Neutrophil (primary cell): ENCODE measurements around the gene TNFRSF19.

Experiments used
- H3K27ac ChIP-seq: fragments of 200-600 bp; sonication (generic); 2 replicates; pipeline ENCODE4 v1.5.1; 2016; ENCODE audit warnings: mild to moderate bottlenecking, moderate library complexity
- H3K27me3 ChIP-seq: fragments of 200-600 bp; sonication (generic); 2 replicates; pipeline ENCODE4 v1.6.0; 2016; ENCODE audit warnings: mild to moderate bottlenecking
- H3K36me3 ChIP-seq: fragments of 200-600 bp; sonication (generic); 2 replicates; pipeline ENCODE4 v1.5.1; 2017
- H3K4me1 ChIP-seq, 2 experiments: fragments of 200-600 bp in 1 of 2; sonication (generic) in 1 of 2; 1 replicate in 1 of 2; 2 replicates in 1 of 2; pipeline versions ENCODE4 v1.5.1 to v1.6.1; 2013 to 2016; ENCODE audit warnings: low read depth in 1 of 2, low read length in 1 of 2, mild to moderate bottlenecking in 1 of 2, moderate library complexity in 1 of 2; ENCODE audit not compliant: control insufficient read depth in 1 of 2, insufficient read depth in 1 of 2
- H3K4me3 ChIP-seq, 2 experiments: fragments of 200-600 bp in 1 of 2; sonication (generic) in 1 of 2; 1 replicate in 1 of 2; 2 replicates in 1 of 2; pipeline ENCODE4 v1.5.1; 2013 to 2016; ENCODE audit warnings: low read depth in 1 of 2, low read length in 1 of 2, mild to moderate bottlenecking in 1 of 2, moderate library complexity in 1 of 2
- H3K9me3 ChIP-seq: fragments of 200-600 bp; sonication (generic); 2 replicates; pipeline ENCODE4 v1.5.1; 2016
- TF ChIP-seq, protein P1 (sequence below): fragments of 200-600 bp; sonication (generic); IDR thresholded peaks from 2 replicates; pipeline ENCODE4 v1.5.1; 2016; ENCODE audit warnings: antibody characterized with exemption

Gene TNFRSF19

DNA sequence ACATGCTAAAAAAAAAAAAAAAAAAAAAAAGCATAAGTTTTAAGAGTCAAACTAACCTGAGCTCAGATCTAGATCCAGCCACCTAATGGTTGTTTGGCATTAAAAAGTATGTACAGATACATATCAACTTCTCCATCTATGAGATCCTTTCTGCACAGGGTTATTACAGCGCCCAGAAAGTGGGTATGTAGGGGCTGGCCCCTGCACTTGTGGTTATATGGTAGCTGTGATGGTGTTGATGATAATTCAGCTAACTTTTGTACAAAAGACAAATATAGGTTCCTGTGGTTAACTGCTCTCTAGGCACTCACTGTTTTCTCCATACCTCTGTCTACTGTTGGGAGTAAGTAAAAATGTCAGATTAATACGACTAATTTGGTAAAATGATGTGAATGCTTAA, 81.7 kb downstream of the TNFRSF19 start:
- Histone ChIP-seq H3K4me1 (peaks cover 3 to 6% of the 10 kb centered on the region in 2 experiments), H3K27ac (no peak overlapping the region), H3K36me3 (no peaks in the 10 kb centered on the region), H3K4me3 (no peak overlapping the region), H3K27me3 (no peaks in the 10 kb centered on the region), H3K9me3 (no peaks in the 10 kb centered on the region)
- TF ChIP-seq, protein P1, sequence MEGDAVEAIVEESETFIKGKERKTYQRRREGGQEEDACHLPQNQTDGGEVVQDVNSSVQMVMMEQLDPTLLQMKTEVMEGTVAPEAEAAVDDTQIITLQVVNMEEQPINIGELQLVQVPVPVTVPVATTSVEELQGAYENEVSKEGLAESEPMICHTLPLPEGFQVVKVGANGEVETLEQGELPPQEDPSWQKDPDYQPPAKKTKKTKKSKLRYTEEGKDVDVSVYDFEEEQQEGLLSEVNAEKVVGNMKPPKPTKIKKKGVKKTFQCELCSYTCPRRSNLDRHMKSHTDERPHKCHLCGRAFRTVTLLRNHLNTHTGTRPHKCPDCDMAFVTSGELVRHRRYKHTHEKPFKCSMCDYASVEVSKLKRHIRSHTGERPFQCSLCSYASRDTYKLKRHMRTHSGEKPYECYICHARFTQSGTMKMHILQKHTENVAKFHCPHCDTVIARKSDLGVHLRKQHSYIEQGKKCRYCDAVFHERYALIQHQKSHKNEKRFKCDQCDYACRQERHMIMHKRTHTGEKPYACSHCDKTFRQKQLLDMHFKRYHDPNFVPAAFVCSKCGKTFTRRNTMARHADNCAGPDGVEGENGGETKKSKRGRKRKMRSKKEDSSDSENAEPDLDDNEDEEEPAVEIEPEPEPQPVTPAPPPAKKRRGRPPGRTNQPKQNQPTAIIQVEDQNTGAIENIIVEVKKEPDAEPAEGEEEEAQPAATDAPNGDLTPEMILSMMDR: no peak

- Histone ChIP-seq H3K4me3 (no peak overlapping the region), H3K36me3 (no peaks in the 10 kb centered on the region), H3K27me3 (no peaks in the 10 kb centered on the region), H3K9me3 (no peaks in the 10 kb centered on the region), H3K27ac (no peak overlapping the region), H3K4me1 (peaks cover 3 to 6% of the 10 kb centered on the region in 2 experiments)
- TF ChIP-seq, protein P1: no peak
Measured at GRCh38 chr13:23652909-23653726, 82.9 kb downstream of the TNFRSF19 start.

DNA sequence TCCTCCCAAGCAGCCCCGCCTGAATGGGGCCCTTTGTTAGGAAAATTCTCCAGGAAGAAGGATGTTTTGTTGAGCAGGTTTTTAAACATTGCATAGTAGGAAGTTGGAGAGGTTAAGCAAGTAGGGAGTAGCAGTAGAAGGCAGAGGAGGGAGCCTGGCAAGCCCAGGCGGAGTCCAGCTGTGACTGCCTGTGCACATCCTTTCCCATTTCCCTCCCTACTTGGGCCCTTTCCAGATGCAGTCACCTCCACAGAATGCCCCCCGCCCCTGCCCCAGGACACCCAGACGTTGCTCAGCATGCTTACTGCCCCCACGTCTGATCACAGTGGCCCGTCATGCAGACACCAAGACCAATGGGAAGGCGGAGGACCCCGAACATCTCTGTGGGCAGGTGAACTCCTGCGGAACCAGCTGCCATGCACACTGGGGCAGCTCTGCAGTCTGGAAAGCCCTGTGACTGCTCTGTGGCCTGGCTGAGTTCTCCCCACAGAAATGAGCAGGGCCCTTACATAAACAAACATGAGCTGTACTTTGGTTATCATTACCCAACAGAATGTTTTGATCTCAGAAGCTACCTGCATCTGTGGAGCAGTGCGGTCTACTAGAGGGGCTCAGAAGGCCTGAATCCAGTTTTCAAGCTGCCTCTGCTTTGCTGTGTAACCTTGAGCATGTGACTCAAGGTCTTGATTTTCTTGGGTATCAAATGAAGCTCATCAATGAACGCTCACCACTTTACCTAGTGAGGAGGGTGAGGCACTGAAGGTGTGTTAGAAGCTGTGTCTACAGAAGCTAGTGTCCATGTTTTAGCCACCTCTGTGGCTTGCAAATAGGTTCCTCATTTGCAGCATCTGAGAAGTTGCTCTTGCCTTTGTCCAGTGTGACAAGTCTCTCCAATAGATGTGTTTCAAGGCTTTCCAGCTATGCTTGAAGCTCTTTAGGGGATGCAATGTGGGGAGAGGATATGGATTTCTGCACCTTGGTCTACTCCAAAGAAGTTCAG, 84.2 kb downstream of the TNFRSF19 start:
- H3K4me3 ChIP-seq: no peak overlapping the region
- H3K36me3 ChIP-seq: no peaks in the 10 kb centered on the region
- no peaks in the 10 kb centered on the region for H3K27me3 ChIP-seq
- H3K9me3 ChIP-seq: no peaks in the 10 kb centered on the region
- H3K27ac ChIP-seq: no peak overlapping the region
- peaks cover 3 to 6% of the 10 kb centered on the region in 2 experiments for H3K4me1 ChIP-seq
- TF ChIP-seq, protein P1: no peak

- no peak overlapping the region for H3K4me3 ChIP-seq
- no peaks in the 10 kb centered on the region for H3K36me3 ChIP-seq
- TF ChIP-seq, protein P1: no peak
- H3K4me1 ChIP-seq: peaks cover 3 to 6% of the 10 kb centered on the region in 2 experiments
- H3K27ac ChIP-seq: no peak overlapping the region
- H3K27me3 ChIP-seq: no peaks in the 10 kb centered on the region
- H3K9me3 ChIP-seq: no peaks in the 10 kb centered on the region
Measured at GRCh38 chr13:23655321-23655720, 85.1 kb downstream of the TNFRSF19 start.

- TF ChIP-seq, protein P1: no peak
- no peaks in the 10 kb centered on the region for H3K27me3 ChIP-seq
- no peak overlapping the region for H3K4me3 ChIP-seq
- no peaks in the 10 kb centered on the region for H3K9me3 ChIP-seq
- H3K4me1 ChIP-seq: peaks cover 3 to 6% of the 10 kb centered on the region in 2 experiments
- no peak overlapping the region for H3K27ac ChIP-seq
- no peaks in the 10 kb centered on the region for H3K36me3 ChIP-seq
Measured at GRCh38 chr13:23656637-23657371, 86.6 kb downstream of the TNFRSF19 start.
